ENCODE data around the gene ABHD10.

ABHD10 gene

DNA sequence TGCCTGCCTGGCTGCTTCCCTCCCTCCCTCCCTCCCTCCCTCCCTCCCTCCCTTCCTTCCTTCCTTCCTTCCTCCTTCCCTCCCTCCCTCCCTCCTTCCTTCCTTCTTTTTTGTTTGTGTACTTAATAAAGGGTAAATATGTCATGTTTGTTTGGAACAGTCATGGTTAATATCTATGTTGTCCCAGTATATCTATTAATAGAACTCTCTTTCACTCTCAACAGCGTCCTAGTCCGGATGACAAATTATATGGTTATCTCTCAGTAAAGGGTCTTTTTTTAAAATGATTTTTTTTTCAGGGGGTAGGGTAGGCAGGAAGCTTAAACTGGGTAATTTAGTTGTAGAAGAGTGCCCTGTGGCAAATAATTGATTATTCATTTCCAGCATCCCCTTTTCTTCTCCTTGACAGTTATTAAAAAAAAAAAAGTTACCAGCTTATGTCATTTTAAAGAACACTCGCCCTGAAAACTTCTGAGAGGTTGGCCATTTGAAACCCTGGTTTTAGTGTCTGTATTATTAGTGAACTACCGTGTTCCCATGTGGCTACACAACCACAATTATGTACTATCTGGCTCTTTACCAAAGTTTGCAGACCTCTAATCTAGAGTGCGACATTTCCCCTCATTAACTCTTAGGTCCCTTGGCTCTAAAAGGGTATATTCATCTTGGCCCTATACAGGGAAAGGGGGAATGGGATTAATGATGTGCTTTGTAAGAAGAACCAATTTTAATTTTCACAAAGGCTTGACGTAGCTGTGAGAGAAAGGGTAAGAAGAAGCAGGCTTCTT is 33.6 kb downstream of the ABHD10 start:
- Histone ChIP-seq H3K36me3 (replicated peaks) (no peaks in the 10 kb centered on the region), H3K27me3 (replicated peaks) (no peaks in the 10 kb centered on the region), H3K4me3 (ENCODE audit: low read depth, low read length) (no peak overlapping the region), H3K27ac (no peak overlapping the region)
- DNase-seq, result no peak
- in situ Hi-C loops (cut with HindIII; ENCODE audit: low pct_ligation_motif_present, low sequenced_read_pairs), result no loop called here
- TF ChIP-seq, protein P1, sequence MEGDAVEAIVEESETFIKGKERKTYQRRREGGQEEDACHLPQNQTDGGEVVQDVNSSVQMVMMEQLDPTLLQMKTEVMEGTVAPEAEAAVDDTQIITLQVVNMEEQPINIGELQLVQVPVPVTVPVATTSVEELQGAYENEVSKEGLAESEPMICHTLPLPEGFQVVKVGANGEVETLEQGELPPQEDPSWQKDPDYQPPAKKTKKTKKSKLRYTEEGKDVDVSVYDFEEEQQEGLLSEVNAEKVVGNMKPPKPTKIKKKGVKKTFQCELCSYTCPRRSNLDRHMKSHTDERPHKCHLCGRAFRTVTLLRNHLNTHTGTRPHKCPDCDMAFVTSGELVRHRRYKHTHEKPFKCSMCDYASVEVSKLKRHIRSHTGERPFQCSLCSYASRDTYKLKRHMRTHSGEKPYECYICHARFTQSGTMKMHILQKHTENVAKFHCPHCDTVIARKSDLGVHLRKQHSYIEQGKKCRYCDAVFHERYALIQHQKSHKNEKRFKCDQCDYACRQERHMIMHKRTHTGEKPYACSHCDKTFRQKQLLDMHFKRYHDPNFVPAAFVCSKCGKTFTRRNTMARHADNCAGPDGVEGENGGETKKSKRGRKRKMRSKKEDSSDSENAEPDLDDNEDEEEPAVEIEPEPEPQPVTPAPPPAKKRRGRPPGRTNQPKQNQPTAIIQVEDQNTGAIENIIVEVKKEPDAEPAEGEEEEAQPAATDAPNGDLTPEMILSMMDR (IDR thresholded peaks at IDR 0.05; ENCODE audit: low read depth, low read length, missing control alignments), result no peak

DNA sequence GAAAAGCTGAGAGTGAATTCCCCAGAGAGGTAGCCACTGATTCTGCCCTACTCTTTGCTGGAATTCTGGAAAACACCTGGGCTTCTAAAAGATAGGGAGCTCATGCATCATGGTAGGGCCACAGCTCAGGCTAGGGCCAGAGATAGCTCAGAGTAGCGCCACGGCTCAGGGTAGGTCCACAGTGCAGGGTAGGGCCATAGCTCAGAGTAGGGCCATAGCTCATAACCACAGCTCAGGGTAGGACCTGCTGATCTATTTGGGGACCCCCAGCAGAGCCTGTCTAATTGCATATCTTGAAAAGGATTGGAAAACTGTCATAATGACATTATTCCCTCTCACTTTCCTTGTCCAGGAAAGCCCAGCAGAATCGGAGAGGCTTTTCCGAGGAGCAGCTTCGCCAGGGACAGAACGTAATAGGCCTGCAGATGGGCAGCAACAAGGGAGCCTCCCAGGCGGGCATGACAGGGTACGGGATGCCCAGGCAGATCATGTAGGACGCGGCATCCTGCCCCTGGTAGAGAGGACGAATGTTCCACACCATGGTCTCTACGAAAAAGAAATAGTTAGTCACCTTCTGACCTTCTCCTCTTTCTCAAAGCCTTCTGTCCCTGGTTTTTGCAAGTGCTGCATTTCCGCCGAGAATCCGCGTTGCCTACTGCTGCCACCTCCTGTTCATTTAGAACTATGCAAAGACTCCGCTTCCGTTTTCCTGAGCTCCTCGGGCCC is 34.4 kb downstream of the ABHD10 start:
- Histone ChIP-seq H3K27ac (no peak overlapping the region), H3K27me3 (replicated peaks) (no peaks in the 10 kb centered on the region), H3K4me3 (ENCODE audit: low read depth, low read length) (no peak overlapping the region), H3K36me3 (replicated peaks) (no peaks in the 10 kb centered on the region)
- in situ Hi-C loops (cut with HindIII; ENCODE audit: low pct_ligation_motif_present, low sequenced_read_pairs), result no loop called here
- DNase-seq, result peak; percentile 68
- TF ChIP-seq, protein P1 (IDR thresholded peaks at IDR 0.05; ENCODE audit: low read depth, low read length, missing control alignments), result peak; percentile 86

DNA sequence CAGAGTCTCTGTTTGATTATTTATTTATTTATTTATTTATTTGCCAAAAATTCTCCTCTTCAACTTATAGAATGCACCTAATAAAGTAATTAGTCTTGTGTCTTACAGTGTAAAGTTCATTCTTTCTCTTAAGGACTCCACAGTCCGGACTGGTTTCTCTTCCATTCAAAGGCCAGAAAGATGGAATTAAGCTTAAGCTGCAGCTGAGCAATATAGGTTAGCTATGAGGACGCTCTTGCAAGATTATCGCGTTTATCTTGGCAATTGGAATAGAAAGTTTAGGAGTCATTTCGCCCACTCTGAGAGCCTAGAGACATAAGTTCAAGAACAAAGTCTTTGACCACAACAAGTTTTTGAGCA is 34.9 kb downstream of the ABHD10 start:
- no peak for DNase-seq
- Histone ChIP-seq H3K36me3 (replicated peaks) (no peaks in the 10 kb centered on the region), H3K4me3 (ENCODE audit: low read depth, low read length) (no peak overlapping the region), H3K27me3 (replicated peaks) (no peaks in the 10 kb centered on the region), H3K27ac (no peak overlapping the region)
- TF ChIP-seq, protein P1 (IDR thresholded peaks at IDR 0.05; ENCODE audit: low read depth, low read length, missing control alignments), result no peak
- in situ Hi-C loops (cut with HindIII; ENCODE audit: low pct_ligation_motif_present, low sequenced_read_pairs), result no loop called here

DNA sequence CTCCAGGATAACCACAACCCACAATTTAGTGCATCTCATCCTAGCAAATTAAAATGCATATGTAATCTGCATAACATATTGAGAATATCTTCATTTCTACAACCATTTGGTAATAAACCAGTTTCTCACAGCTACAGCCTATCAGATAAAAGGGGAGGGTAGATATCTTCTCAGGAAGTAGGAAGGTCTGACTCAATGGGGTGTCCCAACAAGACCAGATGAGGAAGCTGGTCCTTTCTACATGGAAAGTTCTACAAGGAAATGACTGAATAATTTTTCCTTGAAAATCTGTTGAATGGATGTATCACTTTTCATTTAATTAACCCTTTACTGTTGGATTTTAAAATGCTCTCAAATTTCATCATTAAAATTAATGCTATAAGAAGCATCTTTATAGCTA is 38.3 kb downstream of the ABHD10 start:
- Histone ChIP-seq H3K4me3 (ENCODE audit: low read depth, low read length) (no peak overlapping the region), H3K27ac (no peak overlapping the region), H3K36me3 (replicated peaks) (no peaks in the 10 kb centered on the region), H3K27me3 (replicated peaks) (no peaks in the 10 kb centered on the region)
- TF ChIP-seq, protein P1 (IDR thresholded peaks at IDR 0.05; ENCODE audit: low read depth, low read length, missing control alignments), result no peak
- in situ Hi-C loops (cut with HindIII; ENCODE audit: low pct_ligation_motif_present, low sequenced_read_pairs), result no loop called here
- DNase-seq, result no peak

DNA sequence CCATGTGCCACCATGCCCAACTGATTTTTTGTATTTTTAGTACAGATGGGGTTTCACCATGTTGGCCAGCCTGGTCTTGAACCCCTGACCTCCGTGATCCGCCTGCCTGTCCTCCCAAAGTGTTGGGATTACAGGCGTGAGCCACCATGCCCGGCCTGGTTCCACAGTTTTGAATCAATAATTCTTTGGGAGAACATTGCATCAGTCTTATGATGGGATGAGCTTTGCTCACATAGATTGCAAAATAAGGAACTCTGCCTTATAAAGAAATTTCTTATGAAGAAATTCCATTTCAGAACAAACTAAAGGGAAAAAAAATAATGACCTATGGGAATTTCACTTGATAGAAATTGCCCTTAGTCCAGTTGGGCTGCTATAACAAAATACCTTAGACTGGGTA is 39.9 kb downstream of the ABHD10 start:
- in situ Hi-C loops (cut with HindIII; ENCODE audit: low pct_ligation_motif_present, low sequenced_read_pairs), result no loop called here
- TF ChIP-seq, protein P1 (IDR thresholded peaks at IDR 0.05; ENCODE audit: low read depth, low read length, missing control alignments), result no peak
- no peak for DNase-seq
- Histone ChIP-seq H3K27me3 (replicated peaks) (no peaks in the 10 kb centered on the region), H3K4me3 (ENCODE audit: low read depth, low read length) (no peak overlapping the region), H3K36me3 (replicated peaks) (no peaks in the 10 kb centered on the region), H3K27ac (no peak overlapping the region)
